ENCODE results near the gene FRRS1L. TPM values are rescaled to one million over a fixed set of nuclear protein-coding genes. Genes with fewer than 3 reads are reported as not detected.

Gene FRRS1L
- total RNA-seq, 1 donor from 2014 or later: 6.1 TPM

- peaks cover 14% of the 10 kb centered on the region for H3K4me1 Mint-ChIP-seq (ENCODE audit: low read depth)
- no peaks in the 10 kb centered on the region for H3K9me3 Mint-ChIP-seq (ENCODE audit: low read depth)
- no peak overlapping the region for H3K27ac Mint-ChIP-seq
- no peak for TF ChIP-seq CTCF (IDR thresholded peaks at IDR 0.05; ENCODE audit: unreplicated experiment)
- no peaks in the 10 kb centered on the region for H3K36me3 Mint-ChIP-seq (ENCODE audit: insufficient read depth)
- DNase-seq (ENCODE audit: low spot score, unreplicated experiment): no peak
- H3K27me3 Mint-ChIP-seq: no peaks in the 10 kb centered on the region
- no peak overlapping the region for H3K4me3 Mint-ChIP-seq (ENCODE audit: low read depth)
These were observed 44.1 kb downstream of the FRRS1L start for GRCh38 chr9:109122726-109123621.

GRCh38 chr9:109121232-109121796 is 45.7 kb downstream of the FRRS1L start:
- Mint-ChIP-seq H3K27me3 (no peaks in the 10 kb centered on the region), H3K4me1 (ENCODE audit: low read depth) (peaks cover 21% of the 10 kb centered on the region), H3K9me3 (ENCODE audit: low read depth) (no peaks in the 10 kb centered on the region), H3K36me3 (ENCODE audit: insufficient read depth) (peaks cover 4% of the 10 kb centered on the region), H3K4me3 (ENCODE audit: low read depth) (no peak overlapping the region), H3K27ac (no peak overlapping the region)
- DNase-seq (ENCODE audit: low spot score, unreplicated experiment): no peak
- no peak for TF ChIP-seq CTCF (IDR thresholded peaks at IDR 0.05; ENCODE audit: unreplicated experiment)

GRCh38 chr9:109120204-109120789 is 46.8 kb downstream of the FRRS1L start:
- TF ChIP-seq CTCF (IDR thresholded peaks at IDR 0.05; ENCODE audit: unreplicated experiment): no peak
- Mint-ChIP-seq H3K27ac (no peak overlapping the region), H3K4me1 (ENCODE audit: low read depth) (peaks cover 21% of the 10 kb centered on the region), H3K27me3 (no peaks in the 10 kb centered on the region), H3K4me3 (ENCODE audit: low read depth) (peak overlapping the region; percentile 92), H3K36me3 (ENCODE audit: insufficient read depth) (peaks cover 4% of the 10 kb centered on the region), H3K9me3 (ENCODE audit: low read depth) (no peaks in the 10 kb centered on the region)
- DNase-seq (ENCODE audit: low spot score, unreplicated experiment): no peak

- no peaks in the 10 kb centered on the region for H3K9me3 Mint-ChIP-seq (ENCODE audit: low read depth)
- H3K27ac Mint-ChIP-seq: peak within 1 kb of the TSS; percentile 97
- peaks cover 23% of the 10 kb centered on the region for H3K4me1 Mint-ChIP-seq (ENCODE audit: low read depth)
- no peaks in the 10 kb centered on the region for H3K27me3 Mint-ChIP-seq
- H3K4me3 Mint-ChIP-seq (ENCODE audit: low read depth): peak within 1 kb of the TSS; percentile 92
- no peak for TF ChIP-seq CTCF (IDR thresholded peaks at IDR 0.05; ENCODE audit: unreplicated experiment)
- DNase-seq (ENCODE audit: low spot score, unreplicated experiment): peak; percentile 90
- peaks cover 4% of the 10 kb centered on the region for H3K36me3 Mint-ChIP-seq (ENCODE audit: insufficient read depth)
These were observed 47.4 kb downstream of the FRRS1L start, which contains the start of gene TMEM245 for GRCh38 chr9:109119439-109120203. Gene TMEM245 (minus strand): TSS chr9:109119947. CDS start chr9:109119913, 34 bp downstream.

Measured in progenitor cell of endocrine pancreas (in vitro differentiated cells).